Nephron (organoid): Measurements from ENCODE around the gene NCOA7.
A peak's percentile ranks its signal among the peaks of the same experiment; 100 is the strongest.

ENCODE experiments used
- H3K27ac Mint-ChIP-seq, 3 experiments: 2 replicates each; pipeline ENCODE4 v1.8.0; 2020; ENCODE audit warnings: mixed read lengths in 3 of 3, mild to moderate bottlenecking in 2 of 3, moderate library complexity in 1 of 3
- H3K27me3 Mint-ChIP-seq: 2 replicates; pipeline ENCODE4 v1.8.0; 2021; ENCODE audit warnings: low read depth, mild to moderate bottlenecking, moderate library complexity, mixed read lengths
- H3K36me3 Mint-ChIP-seq: 2 replicates; pipeline ENCODE4 v1.8.0; 2020; ENCODE audit warnings: low read depth, mixed read lengths
- H3K4me1 Mint-ChIP-seq: 2 replicates; pipeline ENCODE4 v1.8.0; 2020; ENCODE audit warnings: mixed read lengths
- H3K4me3 Mint-ChIP-seq, 3 experiments: 2 replicates each; pipeline ENCODE4 v1.8.0; 2020; ENCODE audit warnings: mild to moderate bottlenecking in 3 of 3, mixed read lengths in 3 of 3, moderate library complexity in 2 of 3
- H3K9me3 Mint-ChIP-seq: 2 replicates; pipeline ENCODE4 v1.8.0; 2020; ENCODE audit warnings: mixed read lengths
- TF ChIP-seq, protein P1 (sequence below), 3 experiments: fragments of 200-600 bp; sonication (generic); IDR thresholded peaks; one replicate each; pipeline ENCODE4 v1.5.0; 2021; ENCODE audit warnings: antibody characterized with exemption in 3 of 3; ENCODE audit not compliant: unreplicated experiment in 3 of 3

NCOA7 gene

DNA sequence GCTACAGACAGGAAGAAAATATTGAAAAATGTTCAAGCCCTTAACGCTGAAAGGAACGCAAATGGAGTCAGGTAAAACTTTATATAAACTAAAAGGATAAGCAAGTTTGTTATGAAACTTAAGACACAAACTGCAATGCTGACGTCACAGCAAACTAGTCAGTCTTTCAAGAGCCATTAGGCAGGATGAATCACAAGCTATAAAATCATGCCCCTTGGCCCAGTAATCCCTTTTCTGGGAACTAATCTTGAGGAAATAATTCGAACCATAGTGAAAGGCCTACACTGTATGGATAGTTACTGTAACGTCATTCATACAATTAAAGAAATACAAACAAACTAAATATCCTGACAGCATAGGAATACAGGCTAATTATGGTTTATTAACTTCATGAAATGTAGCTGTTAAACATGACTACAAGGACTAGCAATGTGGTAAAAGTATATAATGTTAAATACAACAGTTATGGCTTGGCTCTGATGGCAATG lies 123.1 kb downstream of the NCOA7 start:
- H3K9me3 Mint-ChIP-seq: no peaks in the 10 kb centered on the region
- TF ChIP-seq, protein P1, sequence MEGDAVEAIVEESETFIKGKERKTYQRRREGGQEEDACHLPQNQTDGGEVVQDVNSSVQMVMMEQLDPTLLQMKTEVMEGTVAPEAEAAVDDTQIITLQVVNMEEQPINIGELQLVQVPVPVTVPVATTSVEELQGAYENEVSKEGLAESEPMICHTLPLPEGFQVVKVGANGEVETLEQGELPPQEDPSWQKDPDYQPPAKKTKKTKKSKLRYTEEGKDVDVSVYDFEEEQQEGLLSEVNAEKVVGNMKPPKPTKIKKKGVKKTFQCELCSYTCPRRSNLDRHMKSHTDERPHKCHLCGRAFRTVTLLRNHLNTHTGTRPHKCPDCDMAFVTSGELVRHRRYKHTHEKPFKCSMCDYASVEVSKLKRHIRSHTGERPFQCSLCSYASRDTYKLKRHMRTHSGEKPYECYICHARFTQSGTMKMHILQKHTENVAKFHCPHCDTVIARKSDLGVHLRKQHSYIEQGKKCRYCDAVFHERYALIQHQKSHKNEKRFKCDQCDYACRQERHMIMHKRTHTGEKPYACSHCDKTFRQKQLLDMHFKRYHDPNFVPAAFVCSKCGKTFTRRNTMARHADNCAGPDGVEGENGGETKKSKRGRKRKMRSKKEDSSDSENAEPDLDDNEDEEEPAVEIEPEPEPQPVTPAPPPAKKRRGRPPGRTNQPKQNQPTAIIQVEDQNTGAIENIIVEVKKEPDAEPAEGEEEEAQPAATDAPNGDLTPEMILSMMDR (IDR thresholded peaks at IDR 0.05; ENCODE audit: unreplicated experiment in 3 of 3): no peak
- peak overlapping the region; percentile 5 to 48 (median 45) for H3K27ac Mint-ChIP-seq
- H3K36me3 Mint-ChIP-seq: peaks cover 19% of the 10 kb centered on the region
- peaks cover 33% of the 10 kb centered on the region for H3K4me1 Mint-ChIP-seq
- no peaks in the 10 kb centered on the region for H3K27me3 Mint-ChIP-seq
- no peak overlapping the region for H3K4me3 Mint-ChIP-seq

DNA sequence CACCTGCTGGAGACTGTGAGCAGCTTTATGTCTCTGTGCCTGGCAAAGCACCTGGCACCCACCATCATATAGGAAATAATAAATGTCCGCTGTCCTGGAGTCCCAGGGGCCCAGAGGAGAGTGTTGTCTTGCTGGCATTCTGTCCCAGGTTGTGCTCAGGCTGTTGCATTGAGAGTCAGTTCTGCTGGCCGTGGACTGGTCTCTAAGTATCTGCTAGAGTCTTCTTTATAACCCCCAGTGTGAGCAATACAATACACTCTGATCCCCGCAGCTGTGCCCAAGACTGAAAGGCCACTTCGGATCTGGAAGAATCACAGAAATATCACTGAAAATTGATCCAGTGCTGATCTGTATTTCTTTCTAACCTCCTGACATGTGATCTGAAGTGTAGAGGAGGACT lies 127.5 kb downstream of the NCOA7 start:
- TF ChIP-seq, protein P1 (IDR thresholded peaks at IDR 0.05; ENCODE audit: unreplicated experiment in 3 of 3): no peak
- Mint-ChIP-seq H3K27ac (peak overlapping the region; percentile 91 to 97 (median 96)), H3K4me3 (peak overlapping the region in 1 of 3 experiments; percentile 58), H3K9me3 (no peaks in the 10 kb centered on the region), H3K36me3 (peaks cover 31% of the 10 kb centered on the region), H3K27me3 (no peaks in the 10 kb centered on the region), H3K4me1 (peaks cover 17% of the 10 kb centered on the region)

DNA sequence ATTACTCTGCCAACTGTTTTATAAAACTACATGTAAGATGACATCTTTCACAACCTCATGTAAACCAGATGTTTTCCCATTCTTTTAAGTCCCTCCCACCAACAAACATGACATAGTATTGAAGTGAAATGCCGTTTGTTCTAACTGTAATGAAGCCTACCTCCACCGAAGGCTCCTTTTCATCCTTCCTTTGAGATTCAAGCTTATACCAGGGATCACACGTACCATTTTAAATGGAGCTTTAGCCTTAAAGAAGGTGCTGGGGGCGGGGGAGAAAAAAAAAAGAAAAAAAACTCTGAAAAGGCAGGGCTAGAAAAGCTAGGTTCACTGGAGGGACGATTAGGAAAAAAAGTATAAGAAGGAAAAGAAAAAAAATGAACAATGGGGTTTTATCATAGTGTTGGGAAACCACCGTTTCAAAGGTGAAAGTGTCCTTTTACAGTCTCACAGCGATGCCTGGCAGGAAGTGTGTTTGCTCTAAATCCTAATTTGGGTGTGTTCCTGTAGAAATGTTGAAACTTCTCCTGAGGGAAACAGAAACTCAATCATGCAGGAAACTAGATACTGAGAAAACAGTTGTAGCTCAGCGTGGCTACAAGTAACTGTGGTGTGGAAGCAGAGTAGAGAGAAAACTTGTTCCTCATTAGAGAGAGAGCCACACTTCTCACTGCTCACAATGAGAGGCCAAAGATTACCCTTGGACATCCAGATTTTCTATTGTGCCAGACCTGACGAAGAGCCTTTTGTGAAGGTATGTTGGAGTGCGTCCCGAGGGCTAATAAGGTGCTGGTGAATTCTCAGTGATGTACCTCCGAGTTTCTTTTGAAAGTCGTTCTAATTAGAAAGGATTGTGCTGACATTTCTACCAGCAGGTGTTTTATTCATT lies 128.2 kb downstream of the NCOA7 start:
- peak overlapping the region; percentile 58 to 78 (median 71) for H3K4me3 Mint-ChIP-seq
- no peaks in the 10 kb centered on the region for H3K27me3 Mint-ChIP-seq
- peaks cover 38% of the 10 kb centered on the region for H3K36me3 Mint-ChIP-seq
- H3K27ac Mint-ChIP-seq: peak overlapping the region; percentile 91 to 97 (median 96)
- peaks cover 12% of the 10 kb centered on the region for H3K4me1 Mint-ChIP-seq
- TF ChIP-seq, protein P1 (IDR thresholded peaks at IDR 0.05; ENCODE audit: unreplicated experiment in 3 of 3): no peak
- H3K9me3 Mint-ChIP-seq: no peaks in the 10 kb centered on the region

DNA sequence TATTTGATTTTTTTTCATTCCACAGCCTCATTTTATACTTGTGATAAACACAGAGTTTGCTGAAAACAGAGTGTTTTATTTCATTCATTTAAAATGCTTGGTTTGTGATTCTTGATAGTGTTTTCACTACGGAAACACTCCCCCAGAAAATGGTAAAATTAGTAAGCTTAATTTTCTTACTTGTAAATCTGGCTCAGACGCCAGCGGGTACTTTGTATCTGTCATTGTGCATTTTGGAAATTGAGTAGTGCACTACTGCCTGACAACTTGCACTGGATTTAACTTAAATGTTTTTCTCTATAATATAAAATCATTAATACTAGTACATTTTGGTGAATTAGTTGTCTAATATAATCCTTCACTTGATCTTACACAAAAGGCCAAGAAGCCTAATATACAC lies 128.9 kb downstream of the NCOA7 start:
- H3K27ac Mint-ChIP-seq: peak overlapping the region in 2 of 3 experiments; percentile 91 to 96
- no peaks in the 10 kb centered on the region for H3K27me3 Mint-ChIP-seq

DNA sequence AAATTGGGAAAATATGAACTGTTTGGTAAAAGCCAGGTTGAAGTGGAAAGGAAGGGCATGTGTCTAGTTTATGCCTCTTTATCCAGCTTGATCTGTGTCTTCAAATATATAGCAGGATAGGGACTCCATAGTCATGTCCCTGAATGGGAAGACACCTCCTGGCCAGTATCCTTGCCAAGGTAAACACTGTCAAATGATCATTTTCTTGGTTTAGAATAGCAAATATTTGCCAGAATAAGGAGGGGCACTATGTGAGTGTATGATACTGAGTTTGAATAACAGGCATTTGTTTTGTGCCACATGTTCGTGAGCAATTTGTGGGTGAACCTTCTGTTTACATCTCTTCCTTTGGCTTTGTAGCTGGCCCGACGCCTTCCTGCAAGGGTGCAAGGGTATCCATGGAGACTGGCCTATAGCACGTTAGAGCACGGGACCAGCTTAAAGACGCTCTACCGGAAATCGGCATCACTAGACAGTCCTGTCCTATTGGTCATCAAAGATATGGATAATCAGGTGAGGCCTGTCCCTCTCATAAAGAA lies 131.6 kb downstream of the NCOA7 start:
- H3K4me1 Mint-ChIP-seq: peaks cover 12% of the 10 kb centered on the region
- TF ChIP-seq, protein P1 (IDR thresholded peaks at IDR 0.05; ENCODE audit: unreplicated experiment in 3 of 3): no peak
- H3K27ac Mint-ChIP-seq: no peak overlapping the region
- H3K36me3 Mint-ChIP-seq: peaks cover 23% of the 10 kb centered on the region
- H3K27me3 Mint-ChIP-seq: no peaks in the 10 kb centered on the region
- no peak overlapping the region for H3K4me3 Mint-ChIP-seq
- H3K9me3 Mint-ChIP-seq: no peaks in the 10 kb centered on the region

More for the DNA sequence above, 128.9 kb downstream of the NCOA7 start:
- TF ChIP-seq, protein P1 (IDR thresholded peaks at IDR 0.05; ENCODE audit: unreplicated experiment in 3 of 3): no peak
- H3K4me3 Mint-ChIP-seq: peak overlapping the region; percentile 37 to 71 (median 58)
- peaks cover 39% of the 10 kb centered on the region for H3K36me3 Mint-ChIP-seq
- H3K4me1 Mint-ChIP-seq: peaks cover 12% of the 10 kb centered on the region
- H3K9me3 Mint-ChIP-seq: no peaks in the 10 kb centered on the region
